Measurements from ENCODE around the gene MXD4.

Gene MXD4

GRCh38 chr4:2263926-2264321, 2.0 kb upstream of the MXD4 start:
- no peak for DNase-seq (ENCODE audit: low read depth in 3 of 3)

- no peak for DNase-seq (ENCODE audit: low read depth in 3 of 3)
Observed at GRCh38 chr4:2262944-2263250, 988 bp upstream of the MXD4 start.

GRCh38 chr4:2262145-2262943, 435 bp upstream of the MXD4 start:
- DNase-seq (ENCODE audit: low read depth in 3 of 3), result peak; percentile 92 to 97 (median 95)

GRCh38 chr4:2261110-2261852, 628 bp downstream of the MXD4 start:
- peak in 1 of 3 experiments; percentile 47 for DNase-seq (ENCODE audit: low read depth in 3 of 3)

GRCh38 chr4:2260344-2261109, 1.4 kb downstream of the MXD4 start:
- no peak for DNase-seq (ENCODE audit: low read depth in 3 of 3)

GRCh38 chr4:2259541-2260343, 2.2 kb downstream of the MXD4 start:
- DNase-seq (ENCODE audit: low read depth in 3 of 3), result no peak

GRCh38 chr4:2259036-2259540, 2.8 kb downstream of the MXD4 start:
- DNase-seq (ENCODE audit: low read depth in 3 of 3), result no peak

- DNase-seq (ENCODE audit: low read depth in 3 of 3), result no peak
Observed at GRCh38 chr4:2258091-2259035, 3.5 kb downstream of the MXD4 start.

- no peak for DNase-seq (ENCODE audit: low read depth in 3 of 3)
Observed at GRCh38 chr4:2257361-2258081, 4.4 kb downstream of the MXD4 start.

GRCh38 chr4:2256781-2257191, 5.1 kb downstream of the MXD4 start:
- DNase-seq (ENCODE audit: low read depth in 3 of 3), result no peak

GRCh38 chr4:2256156-2256731, 5.7 kb downstream of the MXD4 start:
- DNase-seq (ENCODE audit: low read depth in 3 of 3), result no peak

GRCh38 chr4:2255501-2256155, 6.3 kb downstream of the MXD4 start:
- no peak for DNase-seq (ENCODE audit: low read depth in 3 of 3)

- DNase-seq (ENCODE audit: low read depth in 3 of 3), result no peak
Observed at GRCh38 chr4:2254665-2255500, 7.0 kb downstream of the MXD4 start.

- no peak for DNase-seq (ENCODE audit: low read depth in 3 of 3)
Observed at GRCh38 chr4:2253160-2254084, 8.5 kb downstream of the MXD4 start.

- DNase-seq (ENCODE audit: low read depth in 3 of 3), result no peak
Observed at GRCh38 chr4:2252530-2253091, 9.3 kb downstream of the MXD4 start.

GRCh38 chr4:2251795-2252529, 9.9 kb downstream of the MXD4 start:
- no peak for DNase-seq (ENCODE audit: low read depth in 3 of 3)
